Stimulated activated CD4-positive, alpha-beta T cell treated with anti-CD3 and anti-CD28 coated beads, Interleukin-15, amount 100 ng/mL, for 1 hour (primary cell): ENCODE data around the gene SERPINH1.

Source experiments
- DNase-seq, 2 donors: peaks; one replicate each; pipeline ENCODE4 v3.0.0-alpha.2; 2020; ENCODE audit warnings: low read depth in 1 of 2, low spot score in 1 of 2

SERPINH1 gene

DNA sequence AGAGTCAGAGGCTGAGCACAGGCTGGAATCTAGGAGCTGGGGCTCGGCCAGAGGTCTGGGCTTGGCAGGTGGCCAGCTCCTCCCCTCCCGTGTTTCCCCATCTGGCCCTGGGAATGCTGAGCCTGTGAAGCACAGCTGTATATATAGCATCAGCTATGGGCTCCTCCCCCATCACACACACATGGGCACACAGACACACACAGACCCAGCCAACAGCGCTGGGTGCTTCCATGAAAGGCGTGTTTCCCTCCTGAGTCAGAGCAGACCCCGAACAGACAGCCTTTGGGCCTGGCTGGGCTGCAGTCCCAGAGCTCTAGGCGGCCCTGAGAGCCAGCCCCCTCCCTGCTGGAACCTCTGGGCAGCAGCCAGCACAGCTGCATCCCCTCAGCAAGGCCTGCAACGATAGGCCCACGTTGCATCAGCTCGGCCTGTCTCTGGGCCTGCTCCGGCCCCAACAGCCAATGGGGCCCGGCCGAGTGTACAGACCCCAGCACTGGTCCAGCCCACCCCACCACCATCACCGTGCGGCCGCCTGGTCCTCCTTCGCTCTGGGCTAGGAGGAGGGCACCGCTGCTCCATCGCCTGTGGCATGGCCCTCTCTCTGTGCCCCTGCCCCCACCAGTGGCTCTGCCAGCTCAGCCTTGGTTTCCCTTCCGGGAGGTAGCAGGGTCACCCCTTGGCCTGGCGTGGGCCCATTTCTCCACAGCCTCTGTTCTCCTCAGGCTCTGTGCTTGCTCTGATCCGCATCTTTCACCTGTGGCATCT is 7.6 kb upstream of the SERPINH1 start:
- no peak for DNase-seq

DNA sequence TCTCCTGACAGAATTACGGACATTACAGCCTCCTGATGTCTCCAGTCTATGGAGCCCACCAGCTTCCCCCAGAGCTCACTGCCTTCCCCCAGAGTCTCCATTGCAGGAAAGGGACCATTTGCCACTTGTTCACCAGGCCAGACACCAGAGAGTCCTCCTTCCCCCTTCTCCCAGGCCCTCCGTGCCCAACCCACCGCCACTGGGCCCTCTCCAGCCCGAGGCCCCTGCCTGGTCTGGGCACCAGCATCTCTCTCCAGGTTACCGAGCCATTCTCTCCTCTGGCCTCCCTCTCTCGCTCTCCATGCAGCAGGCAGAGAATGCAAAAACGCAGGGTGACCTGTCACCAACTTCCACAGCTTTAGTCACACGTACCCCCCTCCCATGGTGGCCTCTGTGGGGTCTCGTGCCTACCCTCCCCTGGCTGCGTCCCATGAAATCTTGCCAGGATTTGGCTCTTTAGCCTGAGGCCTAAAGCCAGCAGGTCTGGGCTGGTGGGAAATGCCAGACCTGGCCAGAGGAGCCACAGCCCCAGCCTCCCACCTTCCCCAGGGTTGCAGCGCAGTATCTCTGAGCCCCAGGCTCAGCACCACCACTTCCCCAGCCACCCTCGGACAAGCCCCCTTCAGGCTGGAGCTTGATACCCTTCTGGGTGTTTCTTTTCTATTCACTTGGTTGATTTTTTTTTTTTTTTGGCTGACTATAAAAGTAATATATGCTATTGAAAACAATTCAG is 6.8 kb upstream of the SERPINH1 start:
- DNase-seq: no peak

DNA sequence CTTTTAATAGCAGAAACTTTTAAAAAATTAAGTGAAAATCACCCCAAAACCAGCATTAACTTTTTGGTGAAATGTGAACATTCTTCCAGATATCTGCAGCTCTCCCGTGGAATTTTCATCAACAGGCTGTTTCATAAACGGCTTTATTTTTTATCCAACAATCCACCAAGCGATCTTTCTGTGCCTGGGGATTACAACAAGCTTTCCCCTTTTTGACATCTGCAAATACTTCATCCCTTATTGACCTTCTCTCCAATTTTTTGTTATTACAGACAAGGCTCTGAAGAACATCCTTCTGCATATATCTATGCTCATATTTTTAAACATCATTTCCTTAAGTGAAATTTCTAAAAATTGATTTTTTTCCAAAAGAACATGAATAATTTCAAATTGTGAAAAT is 5.8 kb upstream of the SERPINH1 start:
- no peak for DNase-seq

DNA sequence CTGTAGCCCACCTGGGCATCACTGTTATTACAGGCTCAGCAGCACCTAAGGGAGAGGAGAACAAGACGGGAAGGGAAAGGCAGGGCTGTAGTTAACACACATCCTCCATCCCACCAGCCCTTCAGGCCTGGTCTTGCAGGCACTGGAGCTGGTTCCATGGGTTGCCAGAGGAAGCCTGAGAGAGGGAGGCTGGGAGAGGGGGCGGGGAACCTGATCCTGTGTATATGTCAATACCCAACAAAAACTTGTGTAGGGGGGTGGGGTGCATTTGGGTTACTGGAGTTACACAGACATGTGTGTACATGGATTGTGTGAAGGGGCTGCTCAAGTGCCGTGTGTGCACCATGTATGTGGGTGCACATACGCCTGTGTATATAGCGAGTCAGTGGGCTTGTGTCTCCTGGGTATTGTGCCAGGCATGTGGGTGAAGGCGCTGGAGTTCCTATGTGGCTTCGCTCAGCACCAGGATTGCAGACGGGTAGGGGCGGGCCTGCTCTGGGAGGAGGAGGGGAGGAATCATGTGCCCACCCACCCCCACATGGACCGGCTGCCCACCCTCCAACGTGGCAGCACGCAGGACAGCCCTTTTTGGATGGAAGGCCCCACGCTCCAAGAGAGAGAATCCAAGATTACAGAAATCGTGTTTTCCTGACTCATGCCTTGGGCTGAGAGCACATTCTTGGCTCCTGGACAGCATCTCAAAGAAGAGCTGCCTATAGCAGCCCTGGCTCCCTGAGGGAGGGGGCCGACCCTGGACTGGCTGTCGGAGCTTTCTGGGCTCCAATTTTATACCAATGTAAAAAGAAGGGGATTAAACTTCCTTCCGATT is 4.2 kb upstream of the SERPINH1 start:
- DNase-seq: no peak

DNA sequence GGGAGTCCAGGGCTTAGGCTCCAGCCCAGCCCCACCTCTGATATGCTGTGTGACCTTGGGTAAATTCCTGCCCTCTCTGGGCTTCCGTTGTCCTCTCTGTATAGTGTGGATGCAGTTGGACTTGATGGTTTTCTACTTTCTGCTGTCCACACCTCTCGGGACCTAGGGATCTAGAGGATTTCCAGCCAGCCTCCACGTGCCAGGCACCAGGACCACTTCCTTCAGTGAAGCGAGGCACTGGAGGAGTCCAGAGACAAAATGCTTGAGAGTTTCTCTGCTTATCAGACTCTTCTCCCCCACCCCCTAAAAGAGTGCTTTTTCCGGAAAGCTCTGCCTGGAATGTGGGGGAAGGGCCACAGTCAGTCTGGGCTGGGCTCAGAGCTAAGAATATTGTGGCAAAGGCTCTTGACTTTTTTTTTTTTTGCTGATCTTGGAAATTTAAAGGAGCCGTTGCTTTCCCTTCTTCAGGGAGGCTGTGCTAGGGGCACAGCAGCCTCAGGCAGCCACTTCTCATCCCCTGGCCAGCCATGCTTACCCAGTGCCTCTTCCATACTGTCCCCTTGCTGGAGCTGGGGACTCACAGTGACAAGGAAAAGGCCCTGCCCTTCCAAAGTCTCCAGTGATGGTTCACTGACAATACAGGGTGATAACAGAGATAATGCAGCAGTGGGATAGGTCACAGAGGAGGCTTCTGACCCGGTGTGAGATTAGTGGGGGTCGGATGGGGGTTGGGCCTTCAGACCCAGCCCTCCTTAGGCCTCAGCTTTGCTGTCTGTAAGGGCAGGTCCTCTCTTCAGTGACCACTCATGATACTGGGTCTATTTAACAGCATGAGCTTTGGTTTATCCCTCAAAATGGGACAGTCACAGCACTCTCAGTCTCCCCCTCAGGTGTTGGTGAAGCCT is 2.9 kb upstream of the SERPINH1 start:
- DNase-seq: no peak

DNA sequence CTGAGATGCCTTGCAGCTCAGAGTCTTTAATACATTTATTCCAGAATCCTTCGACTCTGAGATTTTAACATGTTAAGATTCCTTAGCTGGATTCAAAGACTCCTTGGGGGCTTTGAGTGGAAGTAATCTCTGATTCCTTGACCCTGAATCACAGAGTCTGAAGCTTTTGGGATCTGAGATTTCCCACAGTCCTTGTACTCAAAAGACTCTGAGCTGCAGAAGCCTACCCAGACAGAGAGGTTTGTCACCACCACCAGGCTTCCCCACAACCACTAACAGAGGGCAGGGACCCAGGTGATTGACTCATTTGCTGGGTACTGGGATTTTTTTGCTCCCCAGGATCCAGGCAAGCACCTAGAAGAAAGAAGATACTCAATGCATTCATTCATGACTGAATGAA is 1.4 kb upstream of the SERPINH1 start:
- DNase-seq: no peak

DNA sequence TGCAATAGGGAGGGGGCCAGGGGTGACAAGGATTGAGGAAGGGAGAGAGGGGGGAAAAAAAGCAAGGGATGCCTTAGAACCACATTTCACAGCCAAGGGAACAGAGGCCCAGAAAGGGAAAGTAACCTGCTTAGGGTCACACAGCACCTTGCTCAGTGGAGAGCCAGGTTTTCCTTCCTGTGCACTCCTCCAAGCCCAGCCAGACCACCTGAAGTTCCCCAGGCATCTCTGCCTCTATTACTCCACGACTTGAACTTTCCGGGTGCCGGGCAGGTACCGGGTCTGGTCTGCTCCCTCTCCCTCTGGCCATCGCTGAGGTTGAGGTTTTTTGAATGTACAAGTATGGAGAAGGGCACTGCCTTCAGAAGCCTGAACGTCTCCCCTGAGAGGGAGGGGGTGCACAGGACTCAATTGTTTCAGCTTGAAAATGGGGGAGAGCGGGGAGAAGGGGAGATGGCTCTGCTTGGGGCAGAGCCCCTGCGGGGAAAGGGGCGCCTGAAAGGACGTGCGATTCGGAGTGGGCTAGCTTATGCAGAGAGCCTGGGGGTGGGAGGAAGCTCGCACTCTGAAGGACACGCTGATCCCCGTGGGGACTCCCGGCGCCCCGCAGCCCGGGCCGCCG is 516 bp upstream of the SERPINH1 start:
- DNase-seq: no peak

DNA sequence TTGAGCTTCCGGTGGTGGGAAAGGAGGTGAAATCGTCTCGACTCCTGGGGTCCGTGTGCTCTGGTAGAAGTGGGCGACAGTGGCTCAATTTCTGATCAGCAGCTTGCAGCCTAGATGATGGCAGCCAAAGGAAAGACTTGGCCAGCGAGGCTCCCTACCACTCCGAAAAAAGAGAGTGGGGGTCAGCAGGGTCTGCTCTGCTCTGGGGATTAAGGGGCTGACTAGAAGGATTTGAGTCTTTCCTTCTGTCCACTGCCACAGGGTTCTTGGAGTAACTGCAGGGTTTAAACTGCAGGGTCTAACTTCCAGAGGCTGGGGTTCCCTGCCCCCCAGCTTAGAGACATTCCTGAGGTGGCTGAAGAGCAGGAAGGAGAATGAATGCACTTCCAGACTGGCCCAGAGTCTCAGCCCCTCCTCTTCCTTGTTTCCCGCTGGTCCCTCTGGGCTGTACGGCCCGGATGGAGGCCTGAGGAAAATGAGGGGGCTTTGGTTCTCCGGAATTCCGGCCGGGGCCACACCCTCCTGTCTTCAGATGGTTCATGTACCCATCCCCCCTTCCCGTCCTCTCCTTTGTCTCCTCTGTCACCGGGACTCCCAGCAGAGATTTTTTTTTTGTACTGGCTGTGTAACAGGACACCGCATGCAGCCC is 907 bp downstream of the SERPINH1 start:
- DNase-seq: no peak

DNA sequence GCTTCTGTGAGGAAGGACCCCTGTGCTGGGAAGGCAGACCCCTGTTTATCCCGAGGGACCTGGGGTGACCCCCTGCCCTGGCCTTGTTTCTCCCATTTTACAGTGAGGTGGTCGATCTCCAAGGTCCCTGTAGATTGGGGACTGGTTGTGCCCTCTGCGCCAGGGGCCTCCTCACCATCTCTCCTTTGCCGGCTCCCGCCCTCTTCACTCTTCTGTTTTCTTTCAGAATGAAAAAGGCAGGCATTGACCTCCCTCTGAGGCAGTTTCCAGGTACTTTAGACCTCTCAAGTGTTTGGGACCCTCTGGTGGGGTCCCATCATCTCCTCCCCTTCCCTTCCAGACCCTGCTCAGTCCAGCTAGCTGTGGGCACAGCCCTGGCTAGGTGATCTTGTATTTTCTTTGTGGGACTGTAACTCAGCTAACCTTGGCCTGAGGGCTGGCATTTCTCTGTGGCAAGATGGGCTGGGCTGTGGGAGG is 1.5 kb downstream of the SERPINH1 start:
- DNase-seq: no peak

DNA sequence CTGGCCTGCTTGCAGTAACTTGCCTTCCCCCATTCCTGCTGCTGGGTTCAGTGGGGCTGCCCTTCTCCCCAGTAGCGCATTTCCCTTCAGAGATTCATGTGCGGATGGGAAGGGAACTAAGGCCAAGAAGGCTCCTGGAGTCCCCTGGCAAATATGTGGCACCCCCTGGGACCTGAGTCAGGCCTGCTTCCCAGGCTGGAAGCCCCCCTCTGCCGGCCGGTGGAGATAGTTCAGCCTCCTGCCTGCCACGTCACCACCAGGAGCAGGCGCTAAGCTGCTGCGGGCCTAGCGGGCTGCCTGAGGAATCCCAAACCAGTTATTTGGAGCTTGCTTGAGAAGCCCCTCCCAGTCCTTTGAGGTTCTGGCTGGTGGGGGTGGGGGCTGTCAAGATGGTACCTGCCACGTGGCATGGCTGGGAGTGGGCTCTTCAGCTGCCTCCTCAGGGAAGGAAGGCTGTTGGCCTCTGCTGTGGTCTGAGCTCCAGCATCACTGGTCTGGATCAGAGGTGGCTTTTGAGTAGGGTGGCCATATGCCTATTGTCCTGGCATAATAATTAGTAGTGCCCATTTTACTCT is 2.0 kb downstream of the SERPINH1 start:
- DNase-seq: no peak

DNA sequence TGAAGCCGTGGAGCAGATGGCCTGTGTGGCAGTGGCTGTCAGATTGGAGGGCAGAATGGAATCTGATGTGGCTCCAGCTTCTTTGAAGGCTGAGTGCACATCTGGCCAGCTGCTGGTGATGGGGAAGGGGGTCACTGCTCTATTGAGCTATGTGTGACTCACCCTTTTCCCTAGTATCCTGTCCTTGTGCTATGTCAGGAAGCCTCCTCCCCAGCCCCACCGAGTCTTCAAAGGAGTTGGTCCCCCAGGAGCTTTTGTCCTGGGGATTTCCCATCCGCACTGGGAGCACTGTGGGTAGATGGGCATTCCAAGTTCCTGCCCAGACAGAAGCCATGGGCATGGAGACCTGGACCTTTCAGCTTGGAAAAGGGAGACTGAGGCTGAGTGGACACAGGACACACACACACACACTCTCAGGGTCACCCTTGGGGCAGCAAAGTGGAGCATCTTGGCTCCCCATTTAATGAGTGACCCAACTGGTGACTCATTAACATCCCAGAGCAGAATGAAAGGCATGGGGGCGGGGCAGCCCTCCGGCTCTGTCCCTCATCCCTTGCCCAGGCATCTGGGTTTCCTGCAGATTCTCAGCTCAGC is 3.3 kb downstream of the SERPINH1 start:
- no peak for DNase-seq

DNA sequence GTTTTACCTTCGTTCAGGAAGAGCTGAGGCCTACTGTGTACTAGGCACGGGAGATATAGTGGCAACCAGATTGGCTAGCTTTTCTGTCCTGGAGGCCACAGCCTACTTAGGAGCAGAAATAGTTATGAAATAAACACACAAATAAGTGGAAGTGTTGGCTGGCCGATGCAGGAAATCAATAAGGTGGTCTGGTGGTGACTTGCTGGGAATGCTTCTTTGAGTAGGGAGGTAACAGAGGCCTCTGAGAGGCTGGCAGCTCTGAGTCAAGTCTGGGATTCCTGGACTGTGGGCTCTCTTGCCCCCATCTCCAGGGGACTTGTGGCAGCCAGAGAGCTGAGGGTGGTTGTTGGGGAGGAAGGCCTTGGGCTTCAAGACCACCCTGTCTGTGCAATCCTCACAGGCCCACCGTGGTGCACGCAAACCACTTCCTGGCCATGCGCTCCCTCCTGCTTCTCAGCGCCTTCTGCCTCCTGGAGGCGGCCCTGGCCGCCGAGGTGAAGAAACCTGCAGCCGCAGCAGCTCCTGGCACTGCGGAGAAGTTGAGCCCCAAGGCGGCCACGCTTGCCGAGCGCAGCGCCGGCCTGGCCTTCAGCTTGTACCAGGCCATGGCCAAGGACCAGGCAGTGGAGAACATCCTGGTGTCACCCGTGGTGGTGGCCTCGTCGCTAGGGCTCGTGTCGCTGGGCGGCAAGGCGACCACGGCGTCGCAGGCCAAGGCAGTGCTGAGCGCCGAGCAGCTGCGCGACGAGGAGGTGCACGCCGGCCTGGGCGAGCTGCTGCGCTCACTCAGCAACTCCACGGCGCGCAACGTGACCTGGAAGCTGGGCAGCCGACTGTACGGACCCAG is 4.1 kb downstream of the SERPINH1 start:
- DNase-seq: no peak

DNA sequence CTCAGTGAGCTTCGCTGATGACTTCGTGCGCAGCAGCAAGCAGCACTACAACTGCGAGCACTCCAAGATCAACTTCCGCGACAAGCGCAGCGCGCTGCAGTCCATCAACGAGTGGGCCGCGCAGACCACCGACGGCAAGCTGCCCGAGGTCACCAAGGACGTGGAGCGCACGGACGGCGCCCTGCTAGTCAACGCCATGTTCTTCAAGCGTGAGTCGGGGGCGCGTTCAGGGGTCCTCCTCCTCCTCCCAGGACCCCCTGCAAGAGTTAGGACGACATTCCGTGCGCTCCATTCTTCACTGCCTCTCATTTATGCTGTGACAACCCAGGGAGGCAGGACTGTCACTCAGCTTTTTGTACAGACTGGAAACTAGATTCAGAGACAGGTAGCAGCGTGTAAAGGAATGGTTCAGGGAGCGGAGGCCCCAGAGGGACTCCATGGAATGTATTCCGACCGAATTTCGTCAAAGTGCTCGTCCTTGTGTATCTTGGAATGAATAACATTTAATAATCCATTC is 4.8 kb downstream of the SERPINH1 start:
- DNase-seq: no peak

DNA sequence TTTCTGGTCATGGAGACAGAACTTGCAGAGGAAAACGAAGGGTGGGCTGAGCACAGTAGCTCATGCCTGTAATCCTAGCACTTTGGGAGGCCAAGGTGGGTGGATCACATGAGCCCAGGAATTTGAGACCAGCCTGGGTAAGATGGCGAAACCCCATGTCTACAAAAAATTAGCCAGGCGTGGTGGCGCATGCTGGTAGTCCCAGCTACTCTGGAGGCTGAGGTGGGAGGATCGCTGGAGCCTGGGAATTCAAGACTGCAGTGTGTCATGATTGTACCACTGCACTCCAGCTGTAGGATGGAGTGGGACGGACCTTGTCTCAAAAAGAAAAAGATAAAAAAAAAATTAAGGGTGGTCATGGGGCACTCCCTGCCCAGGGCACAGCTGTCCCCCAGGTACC is 5.9 kb downstream of the SERPINH1 start:
- no peak for DNase-seq

DNA sequence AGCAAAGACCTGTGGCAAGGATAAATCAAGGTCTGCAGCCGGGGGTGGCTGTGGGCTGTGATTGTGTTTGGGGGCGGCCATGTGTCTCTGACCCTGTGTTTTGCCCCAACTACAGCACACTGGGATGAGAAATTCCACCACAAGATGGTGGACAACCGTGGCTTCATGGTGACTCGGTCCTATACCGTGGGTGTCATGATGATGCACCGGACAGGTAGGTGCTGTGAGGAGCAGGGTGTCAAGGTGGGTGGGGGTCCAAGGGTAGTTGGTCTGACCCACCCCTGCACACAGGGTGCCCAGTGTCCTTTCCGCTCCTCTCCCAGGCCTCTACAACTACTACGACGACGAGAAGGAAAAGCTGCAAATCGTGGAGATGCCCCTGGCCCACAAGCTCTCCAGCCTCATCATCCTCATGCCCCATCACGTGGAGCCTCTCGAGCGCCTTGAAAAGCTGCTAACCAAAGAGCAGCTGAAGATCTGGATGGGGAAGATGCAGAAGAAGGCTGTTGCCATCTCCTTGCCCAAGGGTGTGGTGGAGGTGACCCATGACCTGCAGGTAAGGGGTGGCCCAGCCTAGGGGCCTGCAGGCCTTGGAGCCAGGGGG is 6.7 kb downstream of the SERPINH1 start:
- no peak for DNase-seq

DNA sequence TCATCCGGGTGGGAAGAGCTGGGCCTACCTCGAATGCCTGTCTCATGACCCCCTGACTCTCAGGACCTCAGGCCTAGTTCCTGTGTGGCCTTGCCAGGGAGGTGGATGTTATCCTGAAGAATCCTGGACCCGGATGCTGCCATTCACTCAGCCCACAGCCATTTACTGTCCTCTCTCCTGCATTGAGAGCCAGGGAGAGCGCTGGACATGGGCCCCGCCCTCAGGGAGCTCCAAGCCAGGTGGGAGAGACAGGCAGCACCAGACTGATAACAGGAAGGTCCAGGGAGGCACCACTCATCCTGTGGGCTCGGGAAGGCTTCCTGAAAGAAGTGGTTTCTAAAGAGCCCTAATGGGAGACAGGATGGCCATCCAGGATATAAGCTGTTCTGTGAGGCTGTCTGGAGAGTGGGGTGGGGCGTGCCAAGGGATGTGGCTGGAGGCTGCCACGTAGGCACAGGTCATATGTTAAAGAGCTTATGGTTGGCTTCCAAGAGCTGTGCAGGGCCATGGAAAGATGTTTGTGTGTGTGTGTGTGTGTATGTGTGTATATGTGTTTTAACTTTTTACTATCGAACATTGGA is 8.6 kb downstream of the SERPINH1 start:
- DNase-seq: no peak

DNA sequence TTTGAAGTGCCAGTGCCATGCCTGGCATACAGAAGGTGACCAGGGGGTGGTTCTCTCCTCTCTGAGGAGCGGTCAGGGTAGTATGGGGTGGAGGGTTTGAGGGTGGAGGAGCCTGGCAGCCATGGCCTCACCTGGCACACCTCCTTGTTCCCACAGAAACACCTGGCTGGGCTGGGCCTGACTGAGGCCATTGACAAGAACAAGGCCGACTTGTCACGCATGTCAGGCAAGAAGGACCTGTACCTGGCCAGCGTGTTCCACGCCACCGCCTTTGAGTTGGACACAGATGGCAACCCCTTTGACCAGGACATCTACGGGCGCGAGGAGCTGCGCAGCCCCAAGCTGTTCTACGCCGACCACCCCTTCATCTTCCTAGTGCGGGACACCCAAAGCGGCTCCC is 9.6 kb downstream of the SERPINH1 start:
- DNase-seq: no peak
